HG03159 (cell line): ENCODE data around the gene AZGP1.
"Not testable (repeated sequence)": the region's sequence is repeated elsewhere in the genome, so short reads cannot be mapped to it uniquely, and the experiment has no call there.

Experiments used
- ATAC-seq: cut with Tn5 transposase; IDR thresholded peaks from one replicate; pipeline ENCODE4 v1.9.1; 2021; ENCODE audit warnings: mild to moderate bottlenecking, moderate library complexity; ENCODE audit not compliant: unreplicated experiment

Gene AZGP1

DNA sequence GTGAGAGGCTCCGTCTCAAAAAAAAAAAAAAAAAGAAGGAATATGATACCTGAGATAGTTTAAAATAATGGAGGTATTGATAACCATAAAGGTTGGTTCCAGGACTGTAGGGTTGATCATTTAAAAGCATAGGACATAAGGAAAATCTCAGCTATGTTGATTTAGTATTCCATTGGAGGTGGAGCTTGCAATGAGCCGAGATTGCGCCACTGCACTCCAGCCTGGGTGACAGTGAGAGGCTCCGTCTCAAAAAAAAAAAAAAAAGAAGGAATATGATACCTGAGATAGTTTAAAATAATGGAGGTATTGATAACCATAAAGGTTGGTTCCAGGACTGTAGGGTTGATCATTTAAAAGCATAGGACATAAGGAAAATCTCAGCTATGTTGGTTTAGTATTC lies 23.2 kb downstream of the AZGP1 start:
- not testable (repeated sequence) for ATAC-seq

DNA sequence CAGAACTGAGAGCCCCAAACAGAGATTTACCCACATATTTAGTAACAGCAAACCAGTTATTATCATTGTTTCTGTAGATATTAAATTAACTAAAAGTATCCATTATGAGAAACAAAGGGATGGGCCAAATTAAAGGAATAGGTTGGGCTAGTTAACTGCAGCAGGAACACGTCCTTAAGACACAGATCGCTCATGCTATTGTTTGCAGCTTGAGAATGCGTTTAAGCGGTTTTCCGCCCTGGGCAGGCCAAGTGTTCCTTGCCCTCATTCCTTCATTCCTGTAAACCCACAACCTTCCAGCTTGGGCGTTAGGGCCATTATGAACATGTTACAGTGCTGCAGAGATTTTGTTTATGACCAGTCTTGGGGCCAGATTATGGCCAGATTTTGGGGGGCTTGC lies 25.0 kb downstream of the AZGP1 start:
- not testable (repeated sequence) for ATAC-seq

DNA sequence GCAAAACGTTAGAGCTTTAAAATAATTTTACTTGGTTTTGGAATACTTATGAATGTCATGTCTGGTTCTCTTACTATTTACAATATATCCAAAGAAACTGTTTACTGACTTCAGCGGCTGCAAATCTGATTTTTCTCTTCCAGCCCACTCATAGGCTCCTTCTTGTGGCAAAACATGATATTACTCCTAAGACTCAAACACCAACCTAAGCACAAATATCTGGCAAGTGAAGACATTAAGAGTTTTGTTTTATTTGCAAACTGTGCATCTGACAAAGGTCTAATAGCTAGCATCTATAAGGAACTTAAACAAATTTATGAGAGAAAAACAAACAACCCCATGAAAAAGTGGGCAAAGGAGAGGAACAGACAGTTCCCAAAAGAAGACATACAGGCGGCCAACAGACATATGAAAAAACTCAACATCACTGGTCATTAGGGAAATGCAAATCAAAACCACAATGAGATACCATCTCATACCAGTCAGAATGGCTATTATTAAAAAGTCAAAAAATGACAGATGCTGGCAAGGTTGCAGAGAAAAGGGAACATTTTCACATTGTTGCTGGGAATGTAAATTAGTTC lies 26.1 kb downstream of the AZGP1 start:
- ATAC-seq, result no peak

DNA sequence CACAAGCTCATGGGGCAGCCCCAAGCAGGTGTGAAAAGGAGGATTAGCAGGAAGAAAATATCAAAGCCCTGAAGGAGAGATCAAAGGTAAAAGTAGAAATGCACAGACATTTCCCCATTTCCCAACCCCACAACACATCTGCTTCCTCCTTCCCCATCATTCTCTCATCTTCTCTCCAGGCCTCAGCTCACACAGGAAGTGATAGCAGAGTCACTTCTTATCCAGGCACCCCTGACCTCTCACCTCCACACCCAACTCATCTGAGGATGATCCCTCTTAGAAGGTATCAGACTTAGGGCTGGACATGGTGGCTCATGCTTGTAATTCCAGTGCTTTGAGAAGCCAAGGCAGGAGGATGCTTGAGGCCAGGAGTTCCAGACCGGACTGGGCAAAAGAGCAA lies 28.2 kb downstream of the AZGP1 start:
- no peak for ATAC-seq

DNA sequence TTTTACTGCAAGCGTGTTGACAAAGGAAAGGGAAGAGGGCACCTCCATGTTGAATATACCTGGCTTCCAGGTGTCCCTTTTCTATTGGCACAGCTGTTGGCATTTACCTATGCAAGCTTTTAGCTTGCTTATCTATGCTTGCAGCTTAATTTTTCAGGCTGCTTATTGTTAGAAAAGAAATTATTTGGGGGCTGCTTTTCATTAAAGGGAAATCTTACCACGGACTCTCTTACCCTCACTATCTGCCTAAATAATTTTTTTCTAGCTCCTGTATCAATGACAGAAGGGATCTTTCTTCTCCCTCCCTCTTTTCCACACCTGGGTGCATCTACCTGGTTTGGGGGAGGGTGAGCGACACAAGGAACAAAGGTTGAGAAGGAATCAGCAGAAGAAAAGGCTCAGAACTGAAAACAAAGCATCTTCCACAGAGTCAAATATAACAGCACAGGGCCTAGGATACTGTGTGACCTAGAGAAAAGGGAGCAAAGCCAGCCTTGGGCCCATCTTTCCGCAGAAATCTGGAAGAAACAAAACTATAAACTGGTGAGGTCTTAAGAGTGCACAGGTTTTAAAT lies 31.2 kb downstream of the AZGP1 start:
- ATAC-seq, result no peak

DNA sequence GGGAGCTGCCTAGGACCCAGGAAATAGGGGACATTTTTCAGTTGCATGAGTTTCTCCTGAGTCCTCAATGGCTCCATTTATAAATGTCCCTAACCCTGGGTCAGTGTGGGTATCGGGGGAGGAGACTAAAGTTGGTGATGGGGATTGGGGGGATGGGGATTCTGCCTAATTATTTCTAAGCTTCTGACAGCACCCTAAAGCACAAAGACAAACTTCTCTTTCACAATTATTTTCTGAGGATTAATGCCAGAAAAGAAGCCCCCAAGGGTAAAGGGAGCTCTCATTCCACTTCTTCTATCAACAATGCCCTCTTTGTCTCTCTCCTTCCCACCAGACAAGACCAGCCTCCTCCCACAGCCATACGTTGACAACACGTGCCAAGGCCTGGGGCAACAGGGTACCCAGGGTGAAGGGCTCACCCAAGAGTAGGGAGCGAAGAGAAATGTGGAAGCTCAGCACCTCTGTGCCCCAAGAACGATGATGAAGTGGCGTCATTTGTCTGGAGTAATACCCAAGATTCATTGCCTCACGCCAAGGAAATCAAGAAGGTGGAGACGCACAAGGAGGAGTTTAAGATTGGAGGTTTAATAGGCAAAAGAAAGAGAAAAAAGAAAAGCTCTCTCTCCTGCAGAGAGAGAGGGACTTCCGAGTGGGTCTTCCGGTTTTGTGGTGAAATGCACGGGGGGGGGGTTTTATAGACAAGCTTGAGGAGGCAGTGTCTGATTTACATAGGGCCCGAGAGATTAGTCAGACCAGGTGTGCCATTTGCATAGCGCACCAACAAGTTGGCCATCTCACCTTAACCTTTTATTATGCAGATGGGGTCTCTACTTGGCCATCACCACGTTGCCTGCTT lies 32.0 kb downstream of the AZGP1 start:
- no peak for ATAC-seq

DNA sequence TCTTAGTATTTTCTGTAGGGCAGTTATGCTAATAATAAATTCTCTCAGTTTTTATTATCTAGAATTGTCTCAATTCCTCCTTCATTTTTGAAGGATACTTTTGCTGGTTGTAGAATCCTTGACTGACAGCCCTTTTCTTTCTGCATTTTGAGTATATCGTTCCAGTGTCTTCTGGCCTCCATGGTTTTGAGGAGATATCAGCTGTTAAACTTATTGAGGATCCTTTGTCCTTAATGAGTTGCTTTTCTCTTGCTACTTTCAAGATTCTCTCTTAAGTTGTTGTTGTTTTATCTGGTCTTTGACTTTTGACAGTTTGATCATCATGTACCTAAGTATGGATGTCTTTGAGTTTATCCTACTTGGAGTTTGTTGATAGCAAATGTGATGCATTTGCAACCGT lies 37.5 kb downstream of the AZGP1 start:
- ATAC-seq, result no peak

DNA sequence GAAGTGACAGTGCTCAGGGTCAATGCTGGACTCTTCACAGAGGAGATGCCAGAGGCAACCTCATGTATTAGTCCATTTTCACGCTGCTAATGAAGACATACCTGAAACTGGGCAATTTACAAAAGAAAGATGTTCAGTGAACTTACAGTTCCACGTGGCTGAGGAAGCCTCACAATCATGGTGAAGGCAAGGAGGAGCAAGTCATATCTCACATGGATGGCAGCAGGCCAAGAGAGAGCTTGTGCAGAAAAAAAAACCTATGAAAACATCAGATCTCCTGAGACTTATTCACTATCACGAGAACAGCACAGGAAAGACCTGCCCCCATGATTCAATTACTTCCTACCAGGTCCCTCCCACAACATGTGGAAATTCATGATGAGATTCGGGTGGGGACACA lies 40.8 kb downstream of the AZGP1 start:
- not testable (repeated sequence) for ATAC-seq

DNA sequence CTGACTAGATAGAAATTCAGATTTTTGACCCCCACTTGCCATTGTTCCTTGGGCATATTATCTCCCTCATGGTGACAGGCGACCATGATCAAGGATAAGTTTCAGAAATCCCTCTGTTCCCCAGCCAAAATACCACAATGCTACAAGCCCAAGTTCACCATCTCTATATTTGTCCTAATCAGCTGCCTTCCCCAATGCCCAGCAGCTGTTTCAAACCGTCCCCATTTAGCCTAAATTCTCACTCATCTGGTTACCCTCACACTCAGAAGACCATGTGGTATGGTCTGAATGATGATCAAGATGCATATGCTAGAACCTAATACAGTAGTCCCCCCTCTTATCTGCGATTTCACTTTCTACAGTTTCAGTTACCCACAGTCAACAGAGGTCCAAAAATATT lies 45.5 kb downstream of the AZGP1 start:
- ATAC-seq, result no peak

DNA sequence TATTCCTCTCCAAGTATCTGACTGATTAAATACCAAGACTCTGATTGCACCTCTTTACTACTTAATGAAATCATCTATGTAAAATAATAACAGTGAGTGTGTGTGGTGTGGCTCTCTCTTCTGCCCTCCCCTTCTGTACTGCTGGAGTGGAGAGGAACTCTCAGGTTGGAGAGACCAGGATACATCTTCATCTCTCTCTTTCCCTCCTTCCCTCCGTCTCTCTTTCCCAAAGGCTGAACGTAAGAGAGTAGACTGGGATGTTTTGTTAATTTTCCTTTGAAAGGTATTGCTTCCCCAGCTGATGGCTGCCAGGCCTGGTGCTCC lies 46.1 kb downstream of the AZGP1 start:
- ATAC-seq, result no peak

DNA sequence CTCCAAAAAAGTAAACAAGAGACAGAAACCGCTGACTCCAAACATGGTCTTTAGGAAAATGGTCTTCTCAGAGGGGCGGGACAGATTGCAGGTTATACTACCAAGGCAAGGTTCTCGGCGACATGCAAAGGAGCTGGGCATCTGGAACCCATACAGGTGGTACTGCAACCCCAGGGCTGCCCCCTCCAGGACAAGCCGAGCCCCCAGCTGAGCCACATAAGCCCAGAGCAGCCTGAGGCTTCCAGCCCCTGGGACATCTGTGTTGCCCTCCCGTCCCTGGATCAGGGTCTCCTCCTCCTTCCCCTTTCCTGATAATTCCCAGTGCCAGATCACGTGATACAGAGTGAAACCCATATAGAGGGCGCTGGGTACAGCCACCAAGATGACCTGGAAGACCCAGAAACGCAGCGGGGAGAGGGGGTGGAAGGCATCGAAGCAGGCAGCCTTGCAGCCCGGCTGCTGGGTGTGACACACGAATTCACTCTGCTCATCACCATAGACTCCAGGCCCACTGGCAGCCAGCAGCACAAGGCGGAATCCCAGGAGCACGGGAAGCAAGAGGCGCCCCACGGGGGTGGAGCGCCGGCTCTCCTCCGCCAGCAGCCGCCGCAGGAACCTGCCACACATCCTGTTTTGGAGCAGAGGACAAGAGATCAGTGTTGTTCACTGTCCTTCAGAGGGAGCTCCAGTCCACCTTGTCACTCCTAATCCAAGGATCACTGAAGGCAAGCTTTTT lies 46.7 kb downstream of the AZGP1 start, which contains the start of gene GJC3:
Gene GJC3 (minus strand): TSS at position 627 of the 736 bp plus-strand sequence. CDS start 0 bp downstream, at position 627.
- no peak for ATAC-seq

DNA sequence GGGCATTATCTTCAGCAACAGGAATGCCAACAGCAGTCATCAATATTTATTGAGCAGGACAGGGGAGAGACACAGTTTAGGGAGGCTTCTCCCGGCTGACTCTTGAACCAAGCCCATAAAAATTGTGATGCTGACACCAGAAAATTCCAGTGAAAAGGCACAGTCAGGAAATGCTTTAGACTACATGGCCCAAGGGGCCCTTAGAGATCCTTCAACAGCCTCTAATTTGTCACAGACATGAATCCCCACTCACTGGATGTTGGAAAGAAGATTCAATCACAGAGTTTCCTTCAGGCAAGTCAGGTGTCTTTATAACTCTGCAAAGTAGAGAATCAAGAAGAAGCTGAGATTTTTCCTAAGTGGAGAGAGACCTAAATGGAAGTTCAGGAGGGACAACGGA lies 47.6 kb downstream of the AZGP1 start:
- no peak for ATAC-seq

DNA sequence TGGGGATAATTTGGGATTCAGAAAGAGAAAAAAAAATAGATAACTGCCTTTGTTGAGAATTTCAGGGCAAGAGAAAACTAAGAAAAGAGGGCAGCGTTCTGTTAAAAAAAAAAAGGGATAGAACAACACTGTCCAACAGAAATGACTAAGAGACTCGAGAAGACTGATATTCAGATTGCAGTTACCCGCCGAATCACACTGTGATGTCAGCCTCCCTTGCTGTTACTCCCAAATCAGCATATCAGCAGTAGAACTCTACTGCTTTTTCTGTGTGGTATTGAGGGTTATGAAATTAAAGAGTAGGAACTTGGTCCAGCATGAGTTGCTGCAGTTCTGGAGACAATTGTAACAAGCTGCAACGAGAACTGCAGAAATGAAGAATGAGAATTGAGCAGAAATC lies 48.3 kb downstream of the AZGP1 start:
- ATAC-seq, result no peak

DNA sequence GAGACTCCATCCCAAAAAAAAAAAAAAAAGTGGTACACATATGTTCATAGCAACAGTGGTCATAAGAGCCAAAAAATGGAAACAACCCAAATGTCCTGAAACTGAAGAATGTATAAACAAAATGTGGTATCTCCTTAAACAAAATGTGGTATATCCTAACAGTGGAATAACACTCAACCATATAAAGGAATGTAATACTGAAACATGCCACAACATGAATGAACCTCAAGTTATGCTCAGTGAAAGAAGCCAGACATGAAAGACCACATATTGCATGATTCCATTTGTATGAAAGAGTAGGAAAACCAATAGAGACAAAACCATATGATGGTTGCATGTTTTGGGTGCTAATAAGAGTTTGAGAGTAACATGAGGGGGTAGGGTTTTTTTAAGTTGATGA lies 49.5 kb downstream of the AZGP1 start:
- ATAC-seq, result no peak

DNA sequence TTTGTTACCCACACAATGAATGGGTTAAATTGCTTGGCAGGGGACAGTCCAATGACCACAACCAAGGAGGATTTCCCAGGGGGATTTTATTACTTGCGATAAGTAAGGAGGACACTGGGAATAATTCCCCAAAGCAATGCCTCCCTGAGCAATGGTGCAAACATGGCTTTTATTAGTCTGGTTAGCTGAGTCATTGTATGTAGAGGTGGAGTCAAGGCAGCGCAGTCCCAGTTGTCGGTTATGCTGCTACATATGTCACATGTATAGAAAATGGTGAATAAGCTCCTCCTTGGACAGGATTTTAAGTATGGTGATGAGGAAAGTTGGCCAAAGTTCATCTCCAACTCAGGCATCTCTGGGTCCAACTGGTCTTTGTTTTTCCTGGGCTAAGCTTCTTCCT lies 52.6 kb downstream of the AZGP1 start:
- no peak for ATAC-seq

DNA sequence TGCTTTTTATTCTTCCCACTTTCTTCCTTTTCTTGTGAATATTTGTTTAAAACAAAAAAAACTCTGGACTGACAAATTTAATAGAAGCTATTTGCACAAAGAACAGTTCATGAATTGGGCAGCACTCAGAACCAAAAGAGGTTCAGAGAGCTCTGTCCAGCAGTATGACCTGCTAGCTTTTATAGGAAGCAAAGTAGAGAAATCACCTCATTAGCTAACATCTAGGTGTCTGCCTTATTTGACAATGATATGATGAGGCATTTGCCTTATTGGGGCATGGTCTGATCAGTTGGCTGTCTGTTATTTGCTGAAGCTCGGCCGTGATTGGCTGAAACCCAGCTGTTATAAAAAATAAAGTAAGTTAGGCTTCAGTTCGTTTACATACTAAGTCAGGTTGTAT lies 55.7 kb downstream of the AZGP1 start:
- ATAC-seq, result no peak

DNA sequence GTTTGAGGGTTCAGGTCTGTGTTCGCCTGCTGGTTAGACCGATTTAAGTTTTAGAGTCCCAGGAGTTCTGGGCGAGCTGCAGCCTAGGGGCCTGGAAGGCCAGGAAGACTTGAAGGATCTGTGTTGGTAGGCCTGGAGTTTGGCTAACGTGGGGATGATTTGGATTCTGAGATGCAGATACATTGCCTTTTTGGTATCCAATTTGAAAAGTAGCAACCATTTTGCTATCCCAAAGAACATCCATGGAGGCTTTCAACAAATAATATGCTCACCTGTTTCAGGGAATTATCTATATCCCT lies 56.1 kb downstream of the AZGP1 start:
- ATAC-seq, result no peak

DNA sequence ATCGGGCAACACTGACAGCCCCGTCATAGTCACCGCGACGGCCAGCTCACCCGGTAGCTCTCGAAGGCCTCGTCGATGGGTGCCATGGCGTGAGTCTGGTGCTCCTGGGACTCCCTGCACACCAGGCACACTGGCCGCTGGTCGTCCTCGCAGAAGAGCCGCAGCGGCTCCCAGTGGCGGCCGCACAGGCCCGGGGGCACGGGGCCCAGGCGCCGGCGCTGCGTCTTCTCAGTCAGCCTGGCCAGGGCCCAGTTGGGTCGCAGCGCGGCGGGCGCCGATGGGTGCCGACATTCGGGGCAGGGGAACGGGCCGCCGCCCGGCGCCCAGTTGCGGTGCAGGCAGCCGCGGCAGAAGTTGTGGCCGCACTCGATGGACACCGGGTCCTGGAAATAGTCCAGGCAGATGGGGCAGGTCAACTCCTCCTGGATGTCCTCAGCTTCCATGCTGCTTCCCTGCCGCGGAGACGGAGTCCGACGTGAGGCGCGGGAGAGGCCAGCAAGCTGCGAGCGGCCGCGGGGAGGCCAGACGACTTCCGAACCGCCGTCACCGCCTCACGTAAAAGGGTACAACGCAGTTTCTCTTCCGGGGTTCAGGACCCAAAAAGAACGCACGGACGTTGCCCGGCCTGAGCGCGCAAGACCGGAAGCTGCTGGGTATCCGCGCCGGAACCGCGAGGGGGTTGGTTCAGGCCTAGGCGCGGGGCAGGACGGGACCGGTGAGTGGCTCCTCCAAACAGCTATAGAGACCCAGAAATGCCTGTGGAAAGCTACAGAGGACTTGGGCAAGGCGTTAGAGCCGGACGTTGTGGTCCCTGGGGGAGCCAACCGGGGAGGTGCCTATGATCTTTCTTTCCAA lies 56.6 kb downstream of the AZGP1 start, which contains the start of gene TRIM4:
Gene TRIM4 (minus strand): TSS at position 572 of the 855 bp plus-strand sequence. CDS start 129 bp downstream, at position 443.
- peak; percentile 92 for ATAC-seq
